OCI-LY7 (cell line): ENCODE measurements around the gene RAP1A.

Source experiments
- EZH2phosphoT487 ChIP-seq: fragments of 200-600 bp; sonication (generic); IDR thresholded peaks from 2 replicates; pipeline ENCODE4 v1.6.1; 2018; ENCODE audit warnings: low read depth, borderline replicate concordance, mild to moderate bottlenecking, mixed run types, antibody characterized with exemption, low read length, moderate library complexity, mixed read lengths
- TF ChIP-seq, protein P1 (sequence below): fragments of 200-600 bp; sonication (generic); conservative IDR thresholded peaks from 2 replicates; pipeline ENCODE4 v1.5.1; 2014; ENCODE audit warnings: mild to moderate bottlenecking, antibody characterized with exemption, low read length, moderate library complexity, mixed read lengths

DNA sequence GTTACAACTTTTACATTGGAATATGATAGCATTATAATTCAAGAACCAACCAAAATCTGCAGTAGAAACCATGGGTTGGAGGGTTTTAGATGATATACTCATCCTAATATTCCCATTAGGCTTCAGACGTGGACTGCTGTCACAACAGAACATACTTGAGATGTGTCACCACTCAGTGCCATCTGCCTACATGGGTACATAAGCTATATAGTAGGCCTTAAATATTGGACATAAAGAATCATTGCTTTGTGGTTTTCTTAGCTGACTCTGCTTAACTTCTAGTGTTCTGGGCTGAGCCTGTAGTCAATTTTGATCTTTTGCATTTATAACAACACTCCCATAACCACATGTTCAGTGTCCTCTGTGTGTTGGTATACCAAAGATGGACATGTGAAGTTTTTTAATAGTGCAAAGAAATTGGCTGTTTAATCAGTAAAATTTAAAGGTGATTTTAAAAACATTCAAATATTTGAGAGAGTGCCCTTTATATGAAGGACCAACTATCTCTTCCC lies 14.2 kb downstream of the RAP1A start:
- TF ChIP-seq, protein P1, sequence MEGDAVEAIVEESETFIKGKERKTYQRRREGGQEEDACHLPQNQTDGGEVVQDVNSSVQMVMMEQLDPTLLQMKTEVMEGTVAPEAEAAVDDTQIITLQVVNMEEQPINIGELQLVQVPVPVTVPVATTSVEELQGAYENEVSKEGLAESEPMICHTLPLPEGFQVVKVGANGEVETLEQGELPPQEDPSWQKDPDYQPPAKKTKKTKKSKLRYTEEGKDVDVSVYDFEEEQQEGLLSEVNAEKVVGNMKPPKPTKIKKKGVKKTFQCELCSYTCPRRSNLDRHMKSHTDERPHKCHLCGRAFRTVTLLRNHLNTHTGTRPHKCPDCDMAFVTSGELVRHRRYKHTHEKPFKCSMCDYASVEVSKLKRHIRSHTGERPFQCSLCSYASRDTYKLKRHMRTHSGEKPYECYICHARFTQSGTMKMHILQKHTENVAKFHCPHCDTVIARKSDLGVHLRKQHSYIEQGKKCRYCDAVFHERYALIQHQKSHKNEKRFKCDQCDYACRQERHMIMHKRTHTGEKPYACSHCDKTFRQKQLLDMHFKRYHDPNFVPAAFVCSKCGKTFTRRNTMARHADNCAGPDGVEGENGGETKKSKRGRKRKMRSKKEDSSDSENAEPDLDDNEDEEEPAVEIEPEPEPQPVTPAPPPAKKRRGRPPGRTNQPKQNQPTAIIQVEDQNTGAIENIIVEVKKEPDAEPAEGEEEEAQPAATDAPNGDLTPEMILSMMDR: no peak
- no peak for TF ChIP-seq EZH2phosphoT487
